AG04449 (cell line): ENCODE data around the gene WNK3.
"Not testable (repeated sequence)": the region's sequence is repeated elsewhere in the genome, so short reads cannot be mapped to it uniquely, and the experiment has no call there.

ENCODE experiments used
- CTCF ChIA-PET: fragments of 350-600 bp; formaldehyde crosslinking; extraction: SDS; loops from one replicate; lab custom pipeline; 2021; ENCODE audit warnings: antibody characterized with exemption; lab: Yijun Ruan, JAX
- POLR2A ChIA-PET: fragments of 400-600, 350-600 bp; formaldehyde crosslinking; extraction: SDS; loops from one replicate; lab custom pipeline; 2020; ENCODE audit warnings: antibody characterized with exemption, inconsistent platforms; lab: Yijun Ruan, JAX
- DNase-seq: peaks from one replicate; pipeline ENCODE4 v3.0.0-alpha.2; 2010; ENCODE audit warnings: low read depth, low spot score
- H3K4me3 ChIP-seq: 2 replicates; pipeline ENCODE4 v1.5.1; 2011; ENCODE audit warnings: low read depth, mild to moderate bottlenecking, control low read depth, low read length
- TF ChIP-seq, protein P1 (sequence below): IDR thresholded peaks from one replicate; pipeline ENCODE4 v1.5.1; 2011; ENCODE audit warnings: mild to moderate bottlenecking, moderate library complexity, low read length, control low read depth, inconsistent platforms; ENCODE audit not compliant: insufficient read depth; ENCODE audit errors: missing control alignments

The WNK3 gene

GRCh38 chrX:54358424-54359211 is 772 bp upstream of the WNK3 start:
- H3K4me3 ChIP-seq: peak overlapping the region; percentile 66
- no peak for DNase-seq
- ChIA-PET CTCF (no interaction called here), POLR2A (interaction anchor here (0.9 kb wide), 1 partner anchor 82 kb away, joined by 3 read pairs; the partner anchor contains the start of gene TSR2)
- TF ChIP-seq, protein P1, sequence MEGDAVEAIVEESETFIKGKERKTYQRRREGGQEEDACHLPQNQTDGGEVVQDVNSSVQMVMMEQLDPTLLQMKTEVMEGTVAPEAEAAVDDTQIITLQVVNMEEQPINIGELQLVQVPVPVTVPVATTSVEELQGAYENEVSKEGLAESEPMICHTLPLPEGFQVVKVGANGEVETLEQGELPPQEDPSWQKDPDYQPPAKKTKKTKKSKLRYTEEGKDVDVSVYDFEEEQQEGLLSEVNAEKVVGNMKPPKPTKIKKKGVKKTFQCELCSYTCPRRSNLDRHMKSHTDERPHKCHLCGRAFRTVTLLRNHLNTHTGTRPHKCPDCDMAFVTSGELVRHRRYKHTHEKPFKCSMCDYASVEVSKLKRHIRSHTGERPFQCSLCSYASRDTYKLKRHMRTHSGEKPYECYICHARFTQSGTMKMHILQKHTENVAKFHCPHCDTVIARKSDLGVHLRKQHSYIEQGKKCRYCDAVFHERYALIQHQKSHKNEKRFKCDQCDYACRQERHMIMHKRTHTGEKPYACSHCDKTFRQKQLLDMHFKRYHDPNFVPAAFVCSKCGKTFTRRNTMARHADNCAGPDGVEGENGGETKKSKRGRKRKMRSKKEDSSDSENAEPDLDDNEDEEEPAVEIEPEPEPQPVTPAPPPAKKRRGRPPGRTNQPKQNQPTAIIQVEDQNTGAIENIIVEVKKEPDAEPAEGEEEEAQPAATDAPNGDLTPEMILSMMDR: no peak

DNA sequence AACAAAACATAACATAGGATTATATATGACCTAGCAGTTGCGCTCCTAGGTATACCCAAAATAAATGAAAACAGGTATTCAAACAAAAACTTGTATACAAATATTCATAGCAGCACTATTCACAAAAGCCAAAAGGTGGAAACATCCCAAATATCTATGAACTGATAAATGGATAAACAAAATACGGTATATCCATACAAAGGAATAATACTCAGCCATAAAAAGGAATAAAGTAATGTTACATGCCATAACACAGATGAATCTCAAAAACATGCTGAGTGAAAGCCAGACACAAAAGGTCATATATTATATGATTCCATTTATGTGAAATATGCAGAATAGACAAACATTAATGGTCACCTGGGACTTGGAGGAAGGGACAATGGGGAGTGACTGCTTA is 5.2 kb downstream of the WNK3 start:
- CTCF ChIA-PET: no interaction called here
- POLR2A ChIA-PET: no interaction called here
- no peak for DNase-seq
- TF ChIP-seq, protein P1: no peak
- H3K4me3 ChIP-seq: no peak overlapping the region

DNA sequence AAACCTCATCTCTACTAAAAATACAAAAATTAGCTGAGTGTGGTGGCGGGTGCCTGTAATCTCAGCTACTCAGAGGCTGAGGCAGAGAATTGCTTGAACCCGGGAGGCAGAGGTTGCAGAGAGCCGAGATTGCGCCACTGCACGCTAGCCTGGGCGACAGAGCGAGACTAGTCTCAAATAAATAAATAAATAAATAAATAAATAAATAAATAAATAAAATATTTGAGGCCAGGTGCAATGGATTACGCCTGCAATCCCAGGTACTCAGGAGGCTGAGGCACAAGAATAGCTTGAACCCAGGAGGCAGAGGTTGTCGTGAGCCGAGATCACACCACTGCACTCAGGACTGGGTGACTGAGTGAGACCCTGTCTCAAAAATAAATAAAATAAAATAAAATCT is 20.5 kb downstream of the WNK3 start:
- CTCF ChIA-PET, H3K4me3 ChIP-seq, DNase-seq, POLR2A ChIA-PET: not testable (repeated sequence)

- TF ChIP-seq, protein P1: no peak
- POLR2A ChIA-PET: no interaction called here
- CTCF ChIA-PET: no interaction called here
- H3K4me3 ChIP-seq: no peak overlapping the region
- no peak for DNase-seq
These were observed 32.8 kb downstream of the WNK3 start for GRCh38 chrX:54325077-54325476.

GRCh38 chrX:54320067-54320466 is 37.8 kb downstream of the WNK3 start:
- POLR2A ChIA-PET: no interaction called here
- CTCF ChIA-PET: interaction anchor here (0.6 kb wide), 1 partner anchor 102 kb away, joined by 3 read pairs; no protein-coding TSS in a partner anchor
- no peak for DNase-seq
- TF ChIP-seq, protein P1: no peak
- no peak overlapping the region for H3K4me3 ChIP-seq

GRCh38 chrX:54306379-54306778 is 51.5 kb downstream of the WNK3 start:
- ChIA-PET POLR2A (no interaction called here), CTCF (no interaction called here)
- DNase-seq: no peak
- H3K4me3 ChIP-seq: no peak overlapping the region
- TF ChIP-seq, protein P1: no peak

GRCh38 chrX:54301516-54301915 is 56.3 kb downstream of the WNK3 start:
- ChIA-PET CTCF (no interaction called here), POLR2A (no interaction called here)
- TF ChIP-seq, protein P1: no peak

More at GRCh38 chrX:54301516-54301915, 56.3 kb downstream of the WNK3 start:
- H3K4me3 ChIP-seq: no peak overlapping the region
- DNase-seq: no peak
